ENCODE data around the gene CFDP1.

DNA sequence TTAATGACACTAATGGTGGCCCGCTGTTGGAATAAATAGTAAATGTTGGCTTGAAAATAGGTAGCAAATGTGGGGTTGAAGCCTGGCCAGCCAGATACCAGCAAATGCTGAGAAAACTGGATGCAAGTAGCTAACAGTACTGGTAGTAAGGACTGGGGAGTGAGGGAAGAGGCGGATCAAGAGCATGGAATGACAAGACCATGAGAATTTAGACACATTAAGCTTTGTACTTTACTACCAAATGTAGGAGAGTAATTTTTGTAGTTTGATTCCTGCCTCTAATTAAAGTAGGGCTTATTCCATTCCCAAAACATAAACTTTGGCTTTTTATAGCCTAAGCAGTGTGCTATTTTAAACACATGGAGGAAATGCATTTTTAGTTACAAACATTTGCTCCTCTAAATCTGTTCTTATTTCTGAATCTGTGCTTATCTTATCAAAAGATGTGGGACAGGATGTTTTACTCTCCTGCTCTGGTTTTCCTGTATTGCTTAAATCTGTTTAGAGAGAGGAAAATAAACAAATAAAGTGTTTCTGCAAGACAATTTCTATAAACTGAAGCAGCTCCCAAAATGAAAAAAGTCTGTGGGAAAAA, 44.1 kb downstream of the CFDP1 start:
- TF ChIP-seq, protein P1, sequence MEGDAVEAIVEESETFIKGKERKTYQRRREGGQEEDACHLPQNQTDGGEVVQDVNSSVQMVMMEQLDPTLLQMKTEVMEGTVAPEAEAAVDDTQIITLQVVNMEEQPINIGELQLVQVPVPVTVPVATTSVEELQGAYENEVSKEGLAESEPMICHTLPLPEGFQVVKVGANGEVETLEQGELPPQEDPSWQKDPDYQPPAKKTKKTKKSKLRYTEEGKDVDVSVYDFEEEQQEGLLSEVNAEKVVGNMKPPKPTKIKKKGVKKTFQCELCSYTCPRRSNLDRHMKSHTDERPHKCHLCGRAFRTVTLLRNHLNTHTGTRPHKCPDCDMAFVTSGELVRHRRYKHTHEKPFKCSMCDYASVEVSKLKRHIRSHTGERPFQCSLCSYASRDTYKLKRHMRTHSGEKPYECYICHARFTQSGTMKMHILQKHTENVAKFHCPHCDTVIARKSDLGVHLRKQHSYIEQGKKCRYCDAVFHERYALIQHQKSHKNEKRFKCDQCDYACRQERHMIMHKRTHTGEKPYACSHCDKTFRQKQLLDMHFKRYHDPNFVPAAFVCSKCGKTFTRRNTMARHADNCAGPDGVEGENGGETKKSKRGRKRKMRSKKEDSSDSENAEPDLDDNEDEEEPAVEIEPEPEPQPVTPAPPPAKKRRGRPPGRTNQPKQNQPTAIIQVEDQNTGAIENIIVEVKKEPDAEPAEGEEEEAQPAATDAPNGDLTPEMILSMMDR (IDR thresholded peaks at IDR 0.05) = no peak
- TF ChIP-seq POLR2AphosphoS5 (IDR thresholded peaks at IDR 0.05) (no peak), POLR2A (IDR thresholded peaks at IDR 0.05) (no peak)

Measured in upper lobe of left lung (tissue), 4 donors.